ENCODE data around the gene THUMPD3. TPM values are rescaled to one million over a fixed set of nuclear protein-coding genes. Genes with fewer than 3 reads are reported as not detected.
A peak's percentile ranks its signal among the peaks of the same experiment; 100 is the strongest.

THUMPD3 gene
- total RNA-seq, 1 experiment from 2014 or later, result 62.2 TPM

GRCh38 chr3:9428411-9428810, 65.6 kb downstream of the THUMPD3 start:
- Histone ChIP-seq H3K9me3 (no peaks in the 10 kb centered on the region), H3K4me3 (ENCODE audit: low read depth, low read length) (no peak overlapping the region), H3K4me1 (peaks cover 8% of the 10 kb centered on the region), H3K36me3 (ENCODE audit: control insufficient read depth, insufficient read depth, low read length) (peaks cover 2% of the 10 kb centered on the region), H3K27me3 (replicated peaks; ENCODE audit: control insufficient read depth, insufficient read depth, low read length) (no peaks in the 10 kb centered on the region)
- intact Hi-C loops (cut with micrococcal nuclease; ENCODE audit: unreplicated experiment), result no loop called here
- Mint-ChIP-seq H3K9me3 (ENCODE audit: unreplicated experiment) (no peaks in the 10 kb centered on the region), H3K27ac (ENCODE audit: unreplicated experiment) (no peak overlapping the region), H3K4me3 (ENCODE audit: unreplicated experiment) (no peak overlapping the region), H3K4me1 (ENCODE audit: low read depth, unreplicated experiment) (peaks cover 8% of the 10 kb centered on the region), H3K36me3 (ENCODE audit: insufficient read depth, unreplicated experiment) (peaks cover 87% of the 10 kb centered on the region), H3K27me3 (ENCODE audit: insufficient read depth, unreplicated experiment) (no peaks in the 10 kb centered on the region)
- DNase-seq, result no peak
- no TSS peak for BruUV-seq (replicated peaks)
- ChIA-PET CTCF (no interaction called here), POLR2A (no interaction called here)
- TF ChIP-seq CTCF (IDR thresholded peaks at IDR 0.05; ENCODE audit: insufficient read depth in 1 of 2, low read depth in 1 of 2, low read length in 1 of 2, severe bottlenecking in 1 of 2, unreplicated experiment in 1 of 2), result no peak

- Histone ChIP-seq H3K4me3 (ENCODE audit: low read depth, low read length) (no peak overlapping the region), H3K9me3 (no peaks in the 10 kb centered on the region), H3K27me3 (replicated peaks; ENCODE audit: control insufficient read depth, insufficient read depth, low read length) (no peaks in the 10 kb centered on the region), H3K4me1 (no peaks in the 10 kb centered on the region), H3K36me3 (ENCODE audit: control insufficient read depth, insufficient read depth, low read length) (peaks cover 3% of the 10 kb centered on the region)
- no peaks in the 10 kb centered on the region for H3K9me3 Mint-ChIP-seq (ENCODE audit: unreplicated experiment)
- intact Hi-C loops (cut with micrococcal nuclease; ENCODE audit: unreplicated experiment), result no loop called here
- H3K27ac Mint-ChIP-seq (ENCODE audit: unreplicated experiment), result no peak overlapping the region
- no peak overlapping the region for H3K4me3 Mint-ChIP-seq (ENCODE audit: unreplicated experiment)
- POLR2A ChIA-PET, result no interaction called here
- no peaks in the 10 kb centered on the region for H3K27me3 Mint-ChIP-seq (ENCODE audit: insufficient read depth, unreplicated experiment)
- DNase-seq, result no peak
- no peaks in the 10 kb centered on the region for H3K4me1 Mint-ChIP-seq (ENCODE audit: low read depth, unreplicated experiment)
- CTCF ChIA-PET, result interaction anchor here (0.6 kb wide), 1 partner anchor 443 kb away, joined by 9 read pairs; no protein-coding TSS in a partner anchor
- BruUV-seq (replicated peaks), result TSS peak; percentile 14
- no peak for TF ChIP-seq CTCF (IDR thresholded peaks at IDR 0.05; ENCODE audit: insufficient read depth in 1 of 2, low read depth in 1 of 2, low read length in 1 of 2, severe bottlenecking in 1 of 2, unreplicated experiment in 1 of 2)
- peaks cover 90% of the 10 kb centered on the region for H3K36me3 Mint-ChIP-seq (ENCODE audit: insufficient read depth, unreplicated experiment)
Observed at GRCh38 chr3:9430733-9431132, 67.9 kb downstream of the THUMPD3 start.

DNA sequence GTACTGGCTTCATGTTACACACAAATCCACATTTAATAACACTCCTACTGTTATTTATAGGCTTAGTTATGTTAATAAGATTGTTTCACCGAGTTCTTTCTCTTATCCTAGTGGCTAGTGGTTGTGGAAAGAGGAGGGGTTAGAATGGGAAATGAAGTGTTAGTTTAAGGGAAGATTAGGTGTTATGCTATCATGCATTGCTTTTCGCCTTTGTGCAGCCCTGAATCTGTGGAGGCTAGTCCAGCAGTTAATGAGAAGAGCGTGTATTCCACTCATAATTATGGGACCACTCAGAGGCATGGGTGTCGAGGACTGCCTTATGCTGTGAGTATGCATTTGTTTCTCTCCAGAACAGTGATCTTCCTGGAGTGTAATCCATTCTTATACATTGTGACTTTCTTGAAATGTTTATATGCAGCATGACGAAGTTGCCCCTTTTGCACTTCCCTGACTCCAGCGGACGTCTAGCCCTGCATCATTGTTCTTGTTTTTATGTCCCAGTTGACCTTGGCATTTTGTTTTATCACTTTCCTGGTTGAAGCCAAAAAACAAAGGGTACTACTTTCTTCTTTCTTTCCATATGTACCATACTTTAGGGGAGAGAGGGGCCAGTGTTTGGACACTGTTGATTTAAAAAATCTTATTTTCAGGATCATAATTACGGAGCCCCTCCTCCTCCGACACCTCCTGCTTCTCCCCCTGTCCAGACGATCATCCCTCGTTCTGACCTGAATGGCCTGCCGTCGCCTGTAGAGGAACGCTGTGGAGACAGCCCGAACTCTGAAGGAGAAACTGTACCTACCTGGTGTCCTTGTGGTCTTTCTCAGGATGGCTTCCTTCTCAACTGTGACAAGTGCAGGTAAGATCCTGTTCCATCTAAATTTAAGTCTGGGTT, 71.0 kb downstream of the THUMPD3 start:
- Histone ChIP-seq H3K4me1 (0 out of 2 replicates have a peak, but pooled peaks cover 3% of the 10 kb centered on the region), H3K27me3 (replicated peaks; ENCODE audit: control insufficient read depth, insufficient read depth, low read length) (no peaks in the 10 kb centered on the region), H3K36me3 (ENCODE audit: control insufficient read depth, insufficient read depth, low read length) (peaks cover 4% of the 10 kb centered on the region; the same call in 1 of the 2 replicates), H3K9me3 (no peaks in the 10 kb centered on the region), H3K4me3 (ENCODE audit: low read depth, low read length) (no peak overlapping the region)
- no TSS peak for BruUV-seq (replicated peaks)
- H3K27me3 Mint-ChIP-seq (ENCODE audit: insufficient read depth, unreplicated experiment), result no peaks in the 10 kb centered on the region
- peaks cover 6% of the 10 kb centered on the region for H3K4me1 Mint-ChIP-seq (ENCODE audit: low read depth, unreplicated experiment)
- no peak overlapping the region for H3K27ac Mint-ChIP-seq (ENCODE audit: unreplicated experiment)
- H3K36me3 Mint-ChIP-seq (ENCODE audit: insufficient read depth, unreplicated experiment), result peaks cover 85% of the 10 kb centered on the region
- no peaks in the 10 kb centered on the region for H3K9me3 Mint-ChIP-seq (ENCODE audit: unreplicated experiment)
- no peak for TF ChIP-seq CTCF (IDR thresholded peaks at IDR 0.05; ENCODE audit: insufficient read depth in 1 of 2, low read depth in 1 of 2, low read length in 1 of 2, severe bottlenecking in 1 of 2, unreplicated experiment in 1 of 2)
- POLR2A ChIA-PET, result no interaction called here
- no peak overlapping the region for H3K4me3 Mint-ChIP-seq (ENCODE audit: unreplicated experiment)
- CTCF ChIA-PET, result no interaction called here
- intact Hi-C loops (cut with micrococcal nuclease; ENCODE audit: unreplicated experiment), result no loop called here
- no peak for DNase-seq
